HG03571 (cell line): ENCODE results near the gene PIN1.
"Not testable (repeated sequence)": the region's sequence is repeated elsewhere in the genome, so short reads cannot be mapped to it uniquely, and the experiment has no call there.

Experiments
- ATAC-seq: cut with Tn5 transposase; IDR thresholded peaks from one replicate; pipeline ENCODE4 v1.9.1; 2021; ENCODE audit not compliant: unreplicated experiment

PIN1 gene

DNA sequence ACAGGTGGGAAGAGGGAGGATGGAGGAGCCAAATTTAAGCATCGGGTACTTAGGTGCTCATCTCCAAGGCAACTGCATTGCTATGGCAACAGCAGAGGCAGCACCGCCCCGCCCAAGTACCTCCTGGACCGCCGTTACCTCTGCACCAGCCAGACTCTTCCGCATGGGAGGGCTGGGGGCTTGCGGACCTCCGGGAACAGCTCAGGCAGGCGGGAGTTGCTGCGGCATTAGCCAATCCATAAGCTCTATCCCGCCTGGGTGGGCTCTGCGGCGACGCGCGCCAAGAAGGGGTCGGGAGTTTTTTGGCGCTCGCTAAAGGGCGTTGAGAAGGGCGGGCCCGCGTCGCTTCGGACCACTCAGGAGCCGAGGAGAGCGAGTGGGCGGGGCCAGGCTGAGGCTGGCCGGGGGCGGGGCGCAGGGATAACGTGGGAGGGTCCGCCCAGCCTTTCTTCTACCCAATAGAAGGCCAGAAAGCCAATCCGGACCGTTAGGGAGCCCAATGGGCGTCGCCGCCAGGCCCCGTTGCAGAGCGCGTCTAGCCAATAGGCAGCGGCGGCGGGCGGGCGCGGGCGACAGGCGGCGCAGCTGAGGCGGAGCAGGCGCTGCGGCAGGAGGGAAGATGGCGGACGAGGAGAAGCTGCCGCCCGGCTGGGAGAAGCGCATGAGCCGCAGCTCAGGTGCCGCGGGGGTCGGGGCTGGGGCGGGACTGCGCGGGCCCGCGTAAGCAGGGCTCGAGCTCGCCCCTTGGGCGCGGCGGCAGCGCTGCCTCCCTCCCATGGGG lies at the start of gene PIN1:
Gene PIN1, plus strand, starts transcription at position 593 of the 781 bp plus-strand sequence. Its CDS starts 27 bp downstream, at position 620.
- ATAC-seq: peak; percentile 90

DNA sequence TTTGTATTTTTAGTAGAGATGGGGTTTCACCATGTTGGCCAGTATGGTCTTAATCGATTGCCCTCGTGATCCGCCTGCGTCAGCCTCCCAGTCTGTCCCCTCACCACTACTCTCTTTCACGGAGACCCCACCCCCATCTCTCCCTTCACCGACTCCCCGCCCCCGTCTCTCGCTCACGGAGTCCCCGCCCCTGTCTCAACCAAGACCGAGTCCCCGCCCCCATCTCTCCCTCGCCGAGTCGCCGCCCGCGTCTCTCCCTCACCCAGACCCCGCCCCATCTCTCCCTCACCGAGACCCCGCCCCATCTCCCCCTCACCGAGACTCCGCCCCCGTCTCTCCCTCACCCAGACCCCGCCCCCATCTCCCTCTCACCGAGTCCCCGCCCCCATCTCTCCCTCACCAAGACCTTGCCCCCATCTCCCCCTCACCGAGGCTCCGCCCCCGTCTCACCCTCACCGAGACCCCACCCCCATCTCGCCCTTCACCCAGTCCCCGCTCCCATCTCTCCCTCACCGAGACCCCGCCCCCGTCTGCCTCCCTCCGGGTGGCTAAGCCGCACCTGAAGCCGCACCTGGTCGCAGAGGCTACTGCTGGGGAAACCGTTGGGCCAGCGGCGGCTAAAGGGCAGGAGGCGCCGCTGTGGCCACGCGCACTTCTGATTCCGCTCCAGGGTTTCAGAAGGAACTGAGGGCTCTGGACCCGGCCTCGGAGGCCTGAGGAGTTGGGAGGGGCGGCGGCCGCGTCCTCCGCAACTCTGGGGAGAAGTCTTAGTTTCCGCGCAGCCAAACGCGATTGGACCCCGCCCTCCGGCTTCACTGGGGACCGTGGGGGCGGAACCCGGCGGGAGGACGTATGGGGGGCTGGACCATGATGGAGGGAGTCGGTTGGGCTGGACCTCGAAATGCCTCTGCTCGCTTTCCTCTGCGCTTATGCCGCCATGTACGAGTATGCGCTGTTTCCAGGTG lies 49.5 kb upstream of the PIN1 start:
- ATAC-seq: peak; percentile 74

- ATAC-seq: no peak
These were observed 48.8 kb upstream of the PIN1 start for GRCh38 chr19:9786342-9786741.

GRCh38 chr19:9786819-9787218 lies 48.3 kb upstream of the PIN1 start:
- ATAC-seq: no peak

DNA sequence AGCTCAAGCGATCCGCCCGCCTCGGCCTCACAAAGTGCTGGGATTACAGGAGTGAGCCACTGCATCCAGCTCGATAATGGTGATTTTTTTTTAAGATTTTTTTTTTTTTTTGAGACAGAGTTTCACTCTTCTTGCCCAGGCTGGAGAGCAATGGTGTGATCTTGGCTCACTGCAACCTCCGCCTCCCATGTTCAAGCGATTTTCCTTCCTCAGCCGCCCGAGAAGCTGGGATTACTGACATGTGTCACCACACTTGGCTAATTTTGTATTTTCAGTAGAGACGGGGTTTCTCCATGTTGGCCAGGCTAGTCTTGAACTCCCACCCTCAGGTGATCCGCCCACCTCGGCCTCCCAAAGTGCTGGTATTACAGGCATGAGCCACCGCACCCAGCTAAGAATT lies 46.5 kb upstream of the PIN1 start:
- ATAC-seq: not testable (repeated sequence)

GRCh38 chr19:9789066-9789465 lies 46.1 kb upstream of the PIN1 start:
- no peak for ATAC-seq

DNA sequence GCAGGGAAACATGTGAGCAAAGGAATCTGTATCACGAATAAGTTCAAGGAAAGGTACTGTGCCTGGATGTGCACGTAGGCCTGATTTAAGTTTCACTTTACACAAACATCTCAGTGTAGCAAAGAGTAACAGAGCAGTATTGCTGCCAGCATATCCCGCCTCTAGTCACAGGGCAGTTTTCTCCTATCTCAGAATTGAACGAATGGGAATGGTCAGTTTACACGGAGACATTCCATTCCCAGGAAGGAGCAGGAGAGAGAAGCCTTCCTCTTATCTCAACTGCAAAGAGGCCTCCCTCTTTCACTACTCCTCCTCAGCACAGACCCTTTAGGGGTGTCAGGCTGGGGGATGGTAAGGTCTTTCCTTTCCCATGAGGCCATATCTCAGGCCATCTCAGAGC lies 45.5 kb upstream of the PIN1 start:
- ATAC-seq: not testable (repeated sequence)

DNA sequence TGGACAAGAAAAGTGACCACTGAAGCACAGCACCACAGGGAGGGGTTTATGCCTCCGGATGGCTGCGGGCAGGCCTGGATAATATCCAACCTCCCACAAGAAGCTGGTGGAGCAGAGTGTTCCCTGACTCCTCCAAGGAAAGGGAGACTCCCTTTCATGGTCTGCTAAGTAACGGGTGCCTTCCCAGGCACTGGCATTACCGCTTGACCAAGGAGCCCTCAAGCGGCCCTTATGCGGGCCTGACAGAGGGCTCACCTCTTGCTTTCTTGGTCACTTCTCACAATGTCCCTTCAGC lies 44.1 kb upstream of the PIN1 start:
- not testable (repeated sequence) for ATAC-seq

GRCh38 chr19:9791552-9792205 lies 43.4 kb upstream of the PIN1 start:
- ATAC-seq: no peak

- no peak for ATAC-seq
These were observed 42.7 kb upstream of the PIN1 start for GRCh38 chr19:9792206-9793070.

- ATAC-seq: no peak
These were observed 42.0 kb upstream of the PIN1 start for GRCh38 chr19:9793071-9793591.

GRCh38 chr19:9796113-9796773 lies 38.9 kb upstream of the PIN1 start:
- ATAC-seq: no peak

DNA sequence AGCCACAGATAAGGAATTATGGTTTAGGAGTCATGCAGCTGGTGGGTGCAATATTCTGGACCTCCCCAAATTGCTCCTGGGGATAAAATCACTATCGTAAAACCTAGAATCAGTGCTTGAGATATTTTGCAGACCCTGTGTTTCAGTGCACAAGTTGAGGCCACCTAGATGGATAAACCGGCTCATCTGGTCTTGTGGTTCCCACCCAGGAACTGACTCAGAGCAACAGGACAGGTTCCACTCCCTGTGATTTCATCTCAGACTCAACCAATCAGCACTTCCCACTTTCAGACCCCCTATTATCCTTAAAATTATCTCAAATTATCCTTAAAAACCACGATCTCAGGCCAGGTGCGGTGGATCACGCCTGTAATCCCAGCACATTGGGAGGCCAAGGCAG lies 37.2 kb upstream of the PIN1 start:
- ATAC-seq: no peak

DNA sequence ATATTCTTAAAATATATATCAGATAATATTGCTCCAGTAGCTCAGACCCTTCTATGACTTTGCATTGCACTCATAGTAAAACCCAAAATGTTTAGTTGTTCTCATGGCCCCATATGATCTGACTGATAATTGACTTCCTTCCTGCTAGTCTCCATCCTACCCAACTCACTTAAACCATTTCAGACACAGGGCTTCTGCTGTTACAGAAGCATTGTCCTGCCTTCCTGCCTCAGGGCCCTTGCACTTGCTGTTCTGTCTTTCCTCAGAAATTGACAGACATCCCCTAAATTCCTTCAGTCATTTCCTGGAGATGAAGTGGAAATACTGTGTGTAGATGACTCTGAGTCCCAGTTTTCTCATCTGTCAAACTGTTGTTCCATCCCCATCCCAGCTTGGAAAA lies 36.0 kb upstream of the PIN1 start:
- no peak for ATAC-seq

GRCh38 chr19:9801976-9802375 lies 33.1 kb upstream of the PIN1 start:
- ATAC-seq: no peak

- ATAC-seq: no peak
These were observed 28.3 kb upstream of the PIN1 start for GRCh38 chr19:9806803-9807202.

DNA sequence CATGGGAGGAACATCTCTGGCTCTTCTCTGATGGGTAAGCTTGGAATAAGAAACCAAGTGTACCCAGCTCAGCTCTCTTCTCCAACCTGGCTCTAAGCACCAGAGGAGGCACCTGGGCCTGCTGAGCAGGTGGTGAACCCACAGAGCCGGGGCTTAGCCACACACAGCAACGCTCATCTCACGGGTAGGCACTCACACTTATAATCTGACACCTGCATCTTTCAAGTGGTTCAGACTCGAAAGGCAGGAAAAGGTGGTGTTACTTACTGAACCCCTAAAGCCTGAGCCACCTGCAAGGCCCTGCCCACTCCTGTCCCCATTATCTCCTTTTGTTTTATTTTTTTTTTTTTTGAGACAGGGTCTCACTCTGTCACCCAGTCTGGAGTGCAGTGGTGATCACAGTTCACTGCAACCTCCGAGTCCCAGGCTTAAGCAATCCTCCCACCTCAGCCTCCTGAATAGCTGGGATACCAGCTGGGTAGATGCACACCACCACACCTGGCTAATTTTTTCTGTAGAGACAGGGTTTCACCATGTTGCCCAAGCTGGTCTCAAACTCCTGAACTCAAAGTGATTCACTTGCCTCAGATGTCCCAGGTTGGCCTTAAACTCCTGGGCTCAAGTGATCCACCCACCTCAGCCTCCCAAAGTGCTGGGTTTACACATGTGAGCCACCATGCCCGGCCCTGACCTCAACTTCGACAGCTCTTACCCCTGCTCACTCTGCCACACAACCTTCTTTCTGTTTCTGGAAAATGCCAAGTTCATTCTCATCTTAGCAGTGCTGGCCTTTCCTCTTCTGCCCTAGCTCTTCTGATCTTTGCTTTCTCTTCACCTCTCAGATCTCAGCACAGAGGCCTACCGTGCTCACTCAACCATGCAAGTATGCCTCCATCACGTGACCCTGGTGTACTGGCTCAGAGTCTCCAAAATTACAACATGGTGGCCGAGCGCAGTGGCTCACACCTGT lies 26.0 kb upstream of the PIN1 start:
- no peak for ATAC-seq

GRCh38 chr19:9811139-9811538 lies 24.0 kb upstream of the PIN1 start:
- ATAC-seq: no peak
